AG09319 (cell line): ENCODE data around the gene MUC5B.

Experiments used
- DNase-seq: peaks from one replicate; pipeline ENCODE4 v3.0.0-alpha.2; 2010; ENCODE audit warnings: low read depth; ENCODE audit errors: extremely low read depth
- CTCF ChIP-seq: IDR thresholded peaks from 2 replicates; pipeline ENCODE4 v1.5.1; 2011; ENCODE audit warnings: low read depth, mild to moderate bottlenecking, inconsistent platforms, low read length, moderate library complexity

MUC5B gene

GRCh38 chr11:1227551-1228100 lies 4.8 kb downstream of the MUC5B start:
- DNase-seq = no peak
- no peak for TF ChIP-seq CTCF

- no peak for DNase-seq
- TF ChIP-seq CTCF = no peak
These were observed 5.4 kb downstream of the MUC5B start for GRCh38 chr11:1228101-1228821.

GRCh38 chr11:1228921-1229451 lies 6.1 kb downstream of the MUC5B start:
- no peak for TF ChIP-seq CTCF
- no peak for DNase-seq

- TF ChIP-seq CTCF = no peak
These were observed 6.7 kb downstream of the MUC5B start for GRCh38 chr11:1229471-1230120.

GRCh38 chr11:1230121-1230455 lies 7.2 kb downstream of the MUC5B start:
- no peak for TF ChIP-seq CTCF
- DNase-seq = no peak

More at GRCh38 chr11:1229471-1230120, 6.7 kb downstream of the MUC5B start:
- no peak for DNase-seq

- TF ChIP-seq CTCF = no peak
- no peak for DNase-seq
These were observed 7.9 kb downstream of the MUC5B start for GRCh38 chr11:1230456-1231395.
